H9 (cell line): ENCODE data around the gene ARMH1. TPM values are rescaled to one million over a fixed set of nuclear protein-coding genes. Genes with fewer than 3 reads are reported as not detected.

Experiments used
- DNase-seq: peaks from one replicate; pipeline ENCODE4 v3.0.0-alpha.2; 2017
- H2AFZ ChIP-seq: one replicate; pipeline ENCODE4 v1.6.1; 2013; ENCODE audit warnings: mild to moderate bottlenecking, low read length, control low read depth, moderate library complexity
- H2AK5ac ChIP-seq: 2 replicates; pipeline ENCODE4 v1.6.1; 2013; ENCODE audit warnings: low read length, control low read depth, mixed read lengths; ENCODE audit not compliant: insufficient read length
- H2BK120ac ChIP-seq: one replicate; pipeline ENCODE4 v1.6.1; 2013; ENCODE audit warnings: low read depth, mild to moderate bottlenecking, low read length, control low read depth, inconsistent platforms; ENCODE audit not compliant: poor library complexity, severe bottlenecking
- H2BK12ac ChIP-seq: 2 replicates; pipeline ENCODE4 v1.6.1; 2013; ENCODE audit warnings: low read length, control low read depth, mixed read lengths, low read depth; ENCODE audit not compliant: insufficient read length
- H2BK15ac ChIP-seq: 2 replicates; pipeline ENCODE4 v1.6.1; 2013; ENCODE audit warnings: low read depth, low read length, control low read depth
- H2BK20ac ChIP-seq: one replicate; pipeline ENCODE4 v1.6.1; 2013; ENCODE audit warnings: low read depth, mild to moderate bottlenecking, low read length, control low read depth, inconsistent platforms; ENCODE audit not compliant: poor library complexity, severe bottlenecking
- H2BK5ac ChIP-seq: 2 replicates; pipeline ENCODE4 v1.6.1; 2013; ENCODE audit warnings: low read length, control low read depth, mixed read lengths; ENCODE audit not compliant: insufficient read length
- H3K14ac ChIP-seq: 2 replicates; pipeline ENCODE4 v1.6.1; 2013; ENCODE audit warnings: low read length, control low read depth; ENCODE audit not compliant: insufficient read depth
- H3K18ac ChIP-seq: 2 replicates; pipeline ENCODE4 v1.6.1; 2013; ENCODE audit warnings: low read depth, mild to moderate bottlenecking, mixed read lengths, low read length, control low read depth; ENCODE audit not compliant: insufficient read length
- H3K23ac ChIP-seq: 2 replicates; pipeline ENCODE4 v1.6.1; 2013; ENCODE audit warnings: low read length, control low read depth, mixed read lengths, low read depth; ENCODE audit not compliant: insufficient read length
- H3K23me2 ChIP-seq: 2 replicates; pipeline ENCODE4 v1.6.1; 2013; ENCODE audit warnings: low read depth, mild to moderate bottlenecking, mixed read lengths, low read length, control low read depth; ENCODE audit not compliant: insufficient read length, poor library complexity, severe bottlenecking
- H3K27ac ChIP-seq: 2 replicates; pipeline ENCODE4 v1.5.1; 2013; ENCODE audit warnings: low read length, control low read depth, mixed read lengths, low read depth; ENCODE audit not compliant: insufficient read length
- H3K27me3 ChIP-seq: 2 replicates; pipeline ENCODE4 v1.6.1; 2013; ENCODE audit warnings: low read length, control low read depth, inconsistent platforms; ENCODE audit not compliant: insufficient read depth
- H3K4ac ChIP-seq: 2 replicates; pipeline ENCODE4 v1.6.1; 2013; ENCODE audit warnings: low read depth, mild to moderate bottlenecking, control low read depth, inconsistent platforms, low read length, moderate library complexity
- H3K4me1 ChIP-seq: 2 replicates; pipeline ENCODE4 v1.6.1; 2013; ENCODE audit warnings: low read length, control low read depth, inconsistent platforms; ENCODE audit not compliant: insufficient read depth
- H3K4me2 ChIP-seq: 2 replicates; pipeline ENCODE4 v1.6.1; 2013; ENCODE audit warnings: low read length, control low read depth, mixed read lengths; ENCODE audit not compliant: insufficient read length, insufficient read depth
- H3K56ac ChIP-seq: 2 replicates; pipeline ENCODE4 v1.6.1; 2013; ENCODE audit warnings: low read depth, mild to moderate bottlenecking, mixed read lengths, low read length, control low read depth; ENCODE audit not compliant: insufficient read length
- H3K79me1 ChIP-seq: 2 replicates; pipeline ENCODE4 v1.6.1; 2013; ENCODE audit warnings: low read depth, mild to moderate bottlenecking, moderate library complexity, low read length, control low read depth, inconsistent platforms; ENCODE audit not compliant: insufficient read depth, poor library complexity, severe bottlenecking
- H3K79me2 ChIP-seq: 2 replicates; pipeline ENCODE4 v1.6.1; 2013; ENCODE audit warnings: low read length, control low read depth, inconsistent platforms; ENCODE audit not compliant: insufficient read depth
- H3K9ac ChIP-seq: 2 replicates; pipeline ENCODE4 v1.6.1; 2013; ENCODE audit warnings: low read length, control low read depth, mixed read lengths; ENCODE audit not compliant: insufficient read length; ENCODE audit errors: extremely low read depth
- H3K9me3 ChIP-seq: one replicate; pipeline ENCODE4 v1.6.1; 2013; ENCODE audit warnings: low read depth, low read length, inconsistent platforms; ENCODE audit not compliant: control insufficient read depth
- H3T11ph ChIP-seq: one replicate; pipeline ENCODE4 v1.6.1; 2013; ENCODE audit warnings: mild to moderate bottlenecking, low read length, control low read depth, inconsistent platforms
- H4K20me1 ChIP-seq: one replicate; pipeline ENCODE4 v1.6.1; 2013; ENCODE audit not compliant: control insufficient read depth, insufficient read length, insufficient read depth
- H4K5ac ChIP-seq: 2 replicates; pipeline ENCODE4 v1.6.1; 2013; ENCODE audit warnings: low read depth, mild to moderate bottlenecking, mixed read lengths, low read length, control low read depth; ENCODE audit not compliant: insufficient read length
- H4K8ac ChIP-seq: replicated peaks from 2 replicates; pipeline ENCODE4 v1.6.1; 2013; ENCODE audit warnings: low read length, control low read depth, mixed read lengths, low read depth; ENCODE audit not compliant: insufficient read length
- H4K91ac ChIP-seq: 2 replicates; pipeline ENCODE4 v1.6.1; 2013; ENCODE audit warnings: low read depth, mild to moderate bottlenecking, moderate library complexity, mixed read lengths, low read length, control low read depth; ENCODE audit not compliant: insufficient read length
- H3K27ac Mint-ChIP-seq, 3 experiments: 2 replicates in 2 of 3; 3 replicates in 1 of 3; pipeline ENCODE4 v1.8.0; 2020 to 2021; ENCODE audit warnings: mixed read lengths in 3 of 3, mild to moderate bottlenecking in 1 of 3, moderate library complexity in 1 of 3
- H3K27me3 Mint-ChIP-seq: 2 replicates; pipeline ENCODE4 v1.8.0; 2021; ENCODE audit warnings: low read depth, mild to moderate bottlenecking, moderate library complexity, mixed read lengths
- H3K36me3 Mint-ChIP-seq, 3 experiments: 2 replicates in 2 of 3; 3 replicates in 1 of 3; pipeline ENCODE4 v1.8.0; 2020 to 2021; ENCODE audit warnings: low read depth in 3 of 3, mixed read lengths in 3 of 3; ENCODE audit not compliant: insufficient read depth in 1 of 3
- H3K4me1 Mint-ChIP-seq, 2 experiments: 2 replicates each; pipeline ENCODE4 v1.8.0; 2020; ENCODE audit warnings: mixed read lengths in 2 of 2
- H3K4me3 Mint-ChIP-seq, 2 experiments: 2 replicates in 1 of 2; 3 replicates in 1 of 2; pipeline ENCODE4 v1.8.0; 2020 to 2021; ENCODE audit warnings: mild to moderate bottlenecking in 2 of 2, mixed read lengths in 2 of 2, moderate library complexity in 1 of 2
- H3K9me3 Mint-ChIP-seq, 2 experiments: 2 replicates in 1 of 2; 3 replicates in 1 of 2; pipeline ENCODE4 v1.8.0; 2020; ENCODE audit warnings: mild to moderate bottlenecking in 2 of 2, mixed read lengths in 2 of 2, moderate library complexity in 1 of 2
- WGBS: extraction: QIAGEN DNeasy Blood & Tissue Kit; methylation state at CpG from one replicate; pipeline ENCODE4 v1.1.7; 2013; ENCODE audit warnings: missing lambda C conversion rate, low lambda C conversion rate, mixed read lengths; ENCODE audit not compliant: insufficient read length; ENCODE audit errors: extremely low coverage; 5-methylcytosine and 5-hydroxymethylcytosine counted together
- total RNA-seq: library from RNA; stranded (reverse); gene quantifications from 2 replicates; pipeline ENCODE4 v1.2.1, GENCODE V29; 2021
- TF ChIP-seq, protein P1 (sequence below): fragments of 200-600 bp; sonication (generic); conservative IDR thresholded peaks from 3 replicates; pipeline ENCODE4 v1.8.0; 2021; ENCODE audit warnings: antibody characterized with exemption, mild to moderate bottlenecking

The ARMH1 gene
- total RNA-seq, 1 experiment from 2014 or later, result 1.0 TPM

DNA sequence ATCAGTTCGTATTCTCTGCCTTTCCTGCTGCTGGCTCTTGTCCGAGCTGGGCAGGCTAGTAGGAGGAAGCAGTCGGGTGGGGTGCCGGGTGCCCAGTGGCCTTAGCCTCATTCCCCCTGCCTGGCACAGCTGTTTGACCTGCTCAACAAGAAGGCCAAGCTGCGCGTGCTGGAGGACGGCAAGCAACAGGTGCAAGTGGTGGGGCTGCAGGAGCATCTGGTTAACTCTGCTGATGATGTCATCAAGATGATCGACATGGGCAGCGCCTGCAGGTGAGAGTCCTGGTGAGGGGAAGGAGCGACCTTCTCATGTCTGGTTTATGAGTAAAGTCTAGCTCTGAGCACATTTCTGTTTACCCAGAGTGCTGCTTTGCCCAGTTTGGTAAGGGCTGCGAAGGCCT, 84.6 kb downstream of the ARMH1 start:
- Histone ChIP-seq H3K4me2 (no peak overlapping the region), H3K27me3 (no peaks in the 10 kb centered on the region), H2BK15ac (no peak overlapping the region), H3K9me3 (no peaks in the 10 kb centered on the region), H2BK120ac (no peak overlapping the region), H2BK12ac (no peak overlapping the region), H3T11ph (no peak overlapping the region), H2BK20ac (no peak overlapping the region), H4K5ac (no peak overlapping the region), H3K9ac (no peak overlapping the region), H3K4ac (no peak overlapping the region), H3K14ac (no peak overlapping the region), H3K18ac (no peak overlapping the region), H4K20me1 (no peaks in the 10 kb centered on the region), H2BK5ac (no peak overlapping the region), H3K79me1 (no peaks in the 10 kb centered on the region), H4K8ac (no peak overlapping the region), H4K91ac (no peak overlapping the region), H3K56ac (no peak overlapping the region), H3K4me1 (no peaks in the 10 kb centered on the region), H2AK5ac (no peak overlapping the region), H3K23ac (no peak overlapping the region), H2AFZ (no peak overlapping the region), H3K23me2 (no peaks in the 10 kb centered on the region), H3K27ac (no peak overlapping the region), H3K79me2 (no peaks in the 10 kb centered on the region)
- no peak for DNase-seq
- no CpG with 5 or more reads among the region's 11 CpGs for WGBS
- TF ChIP-seq, protein P1, sequence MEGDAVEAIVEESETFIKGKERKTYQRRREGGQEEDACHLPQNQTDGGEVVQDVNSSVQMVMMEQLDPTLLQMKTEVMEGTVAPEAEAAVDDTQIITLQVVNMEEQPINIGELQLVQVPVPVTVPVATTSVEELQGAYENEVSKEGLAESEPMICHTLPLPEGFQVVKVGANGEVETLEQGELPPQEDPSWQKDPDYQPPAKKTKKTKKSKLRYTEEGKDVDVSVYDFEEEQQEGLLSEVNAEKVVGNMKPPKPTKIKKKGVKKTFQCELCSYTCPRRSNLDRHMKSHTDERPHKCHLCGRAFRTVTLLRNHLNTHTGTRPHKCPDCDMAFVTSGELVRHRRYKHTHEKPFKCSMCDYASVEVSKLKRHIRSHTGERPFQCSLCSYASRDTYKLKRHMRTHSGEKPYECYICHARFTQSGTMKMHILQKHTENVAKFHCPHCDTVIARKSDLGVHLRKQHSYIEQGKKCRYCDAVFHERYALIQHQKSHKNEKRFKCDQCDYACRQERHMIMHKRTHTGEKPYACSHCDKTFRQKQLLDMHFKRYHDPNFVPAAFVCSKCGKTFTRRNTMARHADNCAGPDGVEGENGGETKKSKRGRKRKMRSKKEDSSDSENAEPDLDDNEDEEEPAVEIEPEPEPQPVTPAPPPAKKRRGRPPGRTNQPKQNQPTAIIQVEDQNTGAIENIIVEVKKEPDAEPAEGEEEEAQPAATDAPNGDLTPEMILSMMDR, result no peak
- peaks cover 66 to 94% (median 92%) of the 10 kb centered on the region in 3 experiments for H3K36me3 Mint-ChIP-seq
- no peak overlapping the region; a peak in 1 of 7 replicates for H3K27ac Mint-ChIP-seq
- H3K4me3 Mint-ChIP-seq, result no peak overlapping the region
- no peaks in the 10 kb centered on the region for H3K27me3 Mint-ChIP-seq
- no peaks in the 10 kb centered on the region for H3K4me1 Mint-ChIP-seq
- H3K9me3 Mint-ChIP-seq, result no peaks in the 10 kb centered on the region; a peak in 1 of 5 replicates
